DMS153 (cell line): Measurements from ENCODE around the gene LMF1.

ENCODE experiments used
- DNase-seq: peaks from one replicate; lab custom pipeline; 2025; lab: John Stamatoyannopoulos, UW

LMF1 gene

GRCh38 chr16:879986-880385 is 90.8 kb downstream of the LMF1 start:
- DNase-seq = no peak

- DNase-seq = no peak
These were observed 91.3 kb downstream of the LMF1 start for GRCh38 chr16:879461-879861.

GRCh38 chr16:878886-879285 is 91.9 kb downstream of the LMF1 start:
- DNase-seq = no peak

GRCh38 chr16:878072-878784 is 92.6 kb downstream of the LMF1 start:
- DNase-seq = no peak

GRCh38 chr16:877242-878071 is 93.3 kb downstream of the LMF1 start:
- DNase-seq = no peak

GRCh38 chr16:876523-877241 is 94.1 kb downstream of the LMF1 start:
- no peak for DNase-seq

GRCh38 chr16:876041-876335 is 94.8 kb downstream of the LMF1 start:
- DNase-seq = no peak

GRCh38 chr16:875182-876040 is 95.4 kb downstream of the LMF1 start:
- no peak for DNase-seq

GRCh38 chr16:874366-875181 is 96.2 kb downstream of the LMF1 start:
- DNase-seq = no peak

GRCh38 chr16:873889-874288 is 96.9 kb downstream of the LMF1 start:
- no peak for DNase-seq

GRCh38 chr16:873243-873661 is 97.5 kb downstream of the LMF1 start:
- DNase-seq = no peak

- DNase-seq = no peak
These were observed 98.1 kb downstream of the LMF1 start for GRCh38 chr16:872436-873242.

GRCh38 chr16:871562-872345 is 99.0 kb downstream of the LMF1 start:
- DNase-seq = no peak

GRCh38 chr16:870856-871561 is 99.8 kb downstream of the LMF1 start:
- DNase-seq = no peak

- no peak for DNase-seq
These were observed 100.8 kb downstream of the LMF1 start for GRCh38 chr16:869823-870641.

- DNase-seq = no peak
These were observed 101.7 kb downstream of the LMF1 start for GRCh38 chr16:868846-869822.

- DNase-seq = no peak
These were observed 102.4 kb downstream of the LMF1 start for GRCh38 chr16:868386-868755.
